ENCODE data around the gene CNTN5.

CNTN5 gene

DNA sequence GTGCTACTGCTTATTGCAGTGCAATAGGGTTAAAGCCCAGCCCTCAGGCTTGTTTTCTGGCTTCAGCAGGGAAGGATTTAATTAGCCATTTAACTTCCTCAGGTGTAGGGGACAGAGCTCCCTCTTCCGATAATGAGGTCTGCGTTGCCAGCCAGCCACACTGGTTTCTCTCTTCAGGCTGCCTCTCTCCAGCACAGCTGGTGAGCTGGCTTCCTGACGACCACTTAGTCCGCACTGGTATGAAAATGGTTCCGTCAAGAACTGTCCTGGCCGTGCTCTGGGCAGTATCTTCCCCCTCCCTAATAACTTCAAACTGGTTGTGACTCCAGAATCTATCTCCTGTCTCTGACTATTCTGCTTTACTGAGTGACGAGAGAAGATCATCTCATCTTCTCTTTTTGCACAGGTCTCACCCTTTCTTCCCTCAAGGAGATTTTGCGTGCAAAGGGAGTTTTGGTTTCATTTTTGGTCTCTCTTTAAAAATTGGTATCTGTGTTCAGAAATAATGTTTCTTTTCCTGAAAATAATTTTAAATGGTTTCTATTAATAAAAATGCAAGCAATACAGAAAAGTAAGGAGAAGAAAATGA is 49.2 kb downstream of the CNTN5 start:
- Histone ChIP-seq H3K27ac (ENCODE audit: poor library complexity, severe bottlenecking) (no peak overlapping the region), H3K4me3 (ENCODE audit: severe bottlenecking) (peak overlapping the region; percentile 10), H3K9me3 (ENCODE audit: severe bottlenecking) (no peaks in the 10 kb centered on the region), H3K27me3 (ENCODE audit: insufficient read depth, poor library complexity, severe bottlenecking) (no peaks in the 10 kb centered on the region), H3K36me3 (ENCODE audit: low read depth) (no peaks in the 10 kb centered on the region), H3K4me1 (ENCODE audit: insufficient read depth, poor library complexity, severe bottlenecking) (no peaks in the 10 kb centered on the region)
- TF ChIP-seq, protein P1, sequence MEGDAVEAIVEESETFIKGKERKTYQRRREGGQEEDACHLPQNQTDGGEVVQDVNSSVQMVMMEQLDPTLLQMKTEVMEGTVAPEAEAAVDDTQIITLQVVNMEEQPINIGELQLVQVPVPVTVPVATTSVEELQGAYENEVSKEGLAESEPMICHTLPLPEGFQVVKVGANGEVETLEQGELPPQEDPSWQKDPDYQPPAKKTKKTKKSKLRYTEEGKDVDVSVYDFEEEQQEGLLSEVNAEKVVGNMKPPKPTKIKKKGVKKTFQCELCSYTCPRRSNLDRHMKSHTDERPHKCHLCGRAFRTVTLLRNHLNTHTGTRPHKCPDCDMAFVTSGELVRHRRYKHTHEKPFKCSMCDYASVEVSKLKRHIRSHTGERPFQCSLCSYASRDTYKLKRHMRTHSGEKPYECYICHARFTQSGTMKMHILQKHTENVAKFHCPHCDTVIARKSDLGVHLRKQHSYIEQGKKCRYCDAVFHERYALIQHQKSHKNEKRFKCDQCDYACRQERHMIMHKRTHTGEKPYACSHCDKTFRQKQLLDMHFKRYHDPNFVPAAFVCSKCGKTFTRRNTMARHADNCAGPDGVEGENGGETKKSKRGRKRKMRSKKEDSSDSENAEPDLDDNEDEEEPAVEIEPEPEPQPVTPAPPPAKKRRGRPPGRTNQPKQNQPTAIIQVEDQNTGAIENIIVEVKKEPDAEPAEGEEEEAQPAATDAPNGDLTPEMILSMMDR (IDR thresholded peaks at IDR 0.05; ENCODE audit: poor library complexity, severe bottlenecking), result no peak
- peak; percentile 72 for ATAC-seq (ENCODE audit: low read depth)
- no peak for DNase-seq (ENCODE audit: low spot score)

DNA sequence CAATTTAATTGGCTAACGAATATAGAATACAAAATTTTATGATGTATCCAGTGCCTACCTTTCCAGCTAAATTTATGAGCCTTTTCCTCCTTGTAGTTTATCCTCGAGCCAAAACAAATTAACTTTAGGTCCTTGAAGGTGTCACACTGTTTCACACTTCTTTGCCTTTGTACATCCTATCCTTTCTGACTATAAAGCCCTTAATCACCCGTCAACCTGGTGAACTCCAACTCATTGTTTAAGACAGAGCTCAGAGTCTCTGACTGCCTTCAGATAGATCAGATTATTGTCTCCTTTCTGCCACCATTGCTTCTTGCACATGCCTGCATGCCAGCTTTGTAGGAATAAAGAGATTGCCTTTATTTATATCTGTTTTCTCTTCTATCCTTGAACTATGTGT is 58.8 kb downstream of the CNTN5 start:
- no peaks in the 10 kb centered on the region for H3K4me1 ChIP-seq (ENCODE audit: insufficient read depth, poor library complexity, severe bottlenecking)
- no peaks in the 10 kb centered on the region for H3K9me3 ChIP-seq (ENCODE audit: severe bottlenecking)
- no peak overlapping the region for H3K4me3 ChIP-seq (ENCODE audit: severe bottlenecking)
- no peak for ATAC-seq (ENCODE audit: low read depth)
- H3K27ac ChIP-seq (ENCODE audit: poor library complexity, severe bottlenecking), result no peak overlapping the region
- DNase-seq (ENCODE audit: low spot score), result no peak
- no peaks in the 10 kb centered on the region for H3K36me3 ChIP-seq (ENCODE audit: low read depth)
- TF ChIP-seq, protein P1 (IDR thresholded peaks at IDR 0.05; ENCODE audit: poor library complexity, severe bottlenecking), result no peak
- peaks cover 14% of the 10 kb centered on the region for H3K27me3 ChIP-seq (ENCODE audit: insufficient read depth, poor library complexity, severe bottlenecking)

DNA sequence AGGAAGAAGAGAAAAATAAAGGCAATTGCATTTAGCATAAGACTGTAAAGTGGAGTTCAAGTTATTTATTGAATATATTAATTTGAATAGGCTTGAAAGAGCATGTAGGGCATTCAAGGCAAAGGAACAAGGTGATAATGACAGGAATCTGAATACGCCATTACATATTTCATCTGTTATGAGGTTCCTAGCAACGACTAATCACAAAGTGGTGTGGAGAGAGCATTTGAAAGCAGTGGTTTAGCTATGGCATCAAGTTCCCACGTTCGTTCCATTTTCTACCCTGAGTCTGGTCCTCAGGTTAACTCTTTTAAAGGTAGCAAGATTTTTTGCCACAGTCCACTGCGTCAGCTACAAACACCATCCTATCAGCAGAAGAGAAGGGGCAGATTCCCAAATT is 59.4 kb downstream of the CNTN5 start:
- no peak for DNase-seq (ENCODE audit: low spot score)
- no peak for ATAC-seq (ENCODE audit: low read depth)
- no peaks in the 10 kb centered on the region for H3K4me1 ChIP-seq (ENCODE audit: insufficient read depth, poor library complexity, severe bottlenecking)
- no peaks in the 10 kb centered on the region for H3K9me3 ChIP-seq (ENCODE audit: severe bottlenecking)
- no peak overlapping the region for H3K4me3 ChIP-seq (ENCODE audit: severe bottlenecking)
- TF ChIP-seq, protein P1 (IDR thresholded peaks at IDR 0.05; ENCODE audit: poor library complexity, severe bottlenecking), result no peak
- peaks cover 14% of the 10 kb centered on the region for H3K27me3 ChIP-seq (ENCODE audit: insufficient read depth, poor library complexity, severe bottlenecking)
- no peak overlapping the region for H3K27ac ChIP-seq (ENCODE audit: poor library complexity, severe bottlenecking)
- H3K36me3 ChIP-seq (ENCODE audit: low read depth), result no peaks in the 10 kb centered on the region

DNA sequence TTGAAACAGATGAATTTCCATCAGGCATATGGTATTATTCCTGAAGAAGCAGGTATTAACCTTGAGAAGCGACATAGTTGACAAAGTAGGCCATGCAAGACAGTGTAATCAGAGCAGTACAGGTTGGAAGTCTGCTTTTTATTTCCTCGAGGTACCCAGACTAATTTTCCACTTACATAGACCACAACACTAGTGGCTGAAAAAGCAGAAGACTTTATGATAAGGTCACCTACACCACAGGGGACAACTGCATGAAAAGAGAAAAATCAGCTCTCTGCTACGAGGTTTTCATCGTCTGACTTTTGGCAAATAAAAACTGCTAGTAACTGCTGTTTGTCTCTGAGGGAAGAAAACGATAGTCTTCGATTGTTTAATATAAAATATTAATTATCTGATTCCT is 77.5 kb downstream of the CNTN5 start:
- Histone ChIP-seq H3K9me3 (ENCODE audit: severe bottlenecking) (no peaks in the 10 kb centered on the region), H3K4me1 (ENCODE audit: insufficient read depth, poor library complexity, severe bottlenecking) (no peaks in the 10 kb centered on the region), H3K27ac (ENCODE audit: poor library complexity, severe bottlenecking) (no peak overlapping the region), H3K27me3 (ENCODE audit: insufficient read depth, poor library complexity, severe bottlenecking) (no peaks in the 10 kb centered on the region), H3K4me3 (ENCODE audit: severe bottlenecking) (no peak overlapping the region), H3K36me3 (ENCODE audit: low read depth) (no peaks in the 10 kb centered on the region)
- TF ChIP-seq, protein P1 (IDR thresholded peaks at IDR 0.05; ENCODE audit: poor library complexity, severe bottlenecking), result no peak
- DNase-seq (ENCODE audit: low spot score), result no peak
- ATAC-seq (ENCODE audit: low read depth), result no peak

DNA sequence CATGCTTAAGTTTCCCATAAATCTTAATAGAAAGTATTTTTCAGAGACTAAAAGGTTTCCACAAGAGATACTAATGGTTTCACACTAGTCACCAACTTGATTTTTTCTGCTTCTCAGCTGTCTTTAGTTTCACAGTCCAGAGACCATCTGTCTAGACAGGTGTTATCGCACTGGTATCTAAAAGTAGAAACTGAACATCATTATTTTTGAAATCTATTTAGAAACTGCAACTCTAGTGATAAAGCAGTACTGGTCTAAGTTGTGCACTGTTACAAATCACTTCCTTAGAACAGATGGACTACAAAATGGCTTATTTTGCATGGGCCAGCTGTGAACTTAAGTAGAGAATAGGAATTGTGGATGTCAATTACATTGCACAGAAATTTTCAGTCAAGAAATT is 78.0 kb downstream of the CNTN5 start:
- H3K4me3 ChIP-seq (ENCODE audit: severe bottlenecking), result no peak overlapping the region
- TF ChIP-seq, protein P1 (IDR thresholded peaks at IDR 0.05; ENCODE audit: poor library complexity, severe bottlenecking), result no peak
- H3K9me3 ChIP-seq (ENCODE audit: severe bottlenecking), result no peaks in the 10 kb centered on the region
- H3K27me3 ChIP-seq (ENCODE audit: insufficient read depth, poor library complexity, severe bottlenecking), result no peaks in the 10 kb centered on the region
- no peak for ATAC-seq (ENCODE audit: low read depth)
- no peak overlapping the region for H3K27ac ChIP-seq (ENCODE audit: poor library complexity, severe bottlenecking)
- H3K36me3 ChIP-seq (ENCODE audit: low read depth), result no peaks in the 10 kb centered on the region
- DNase-seq (ENCODE audit: low spot score), result no peak
- H3K4me1 ChIP-seq (ENCODE audit: insufficient read depth, poor library complexity, severe bottlenecking), result no peaks in the 10 kb centered on the region
